GM23338 (cell line): ENCODE measurements around the gene DENND1B. TPM values are rescaled to one million over a fixed set of nuclear protein-coding genes. Genes with fewer than 3 reads are reported as not detected.
"Not testable (repeated sequence)": the region's sequence is repeated elsewhere in the genome, so short reads cannot be mapped to it uniquely, and the experiment has no call there.

ENCODE experiments used
- ATAC-seq: fragments of 200-7000 bp; cut with Tn5 transposase; 3 replicates; pipeline ENCODE4 v1.9.1; 2020
- DNase-seq: peaks from one replicate; pipeline ENCODE4 v3.0.0-alpha.2; 2015; ENCODE audit warnings: low spot score
- H2AFZ ChIP-seq: fragments of 200-600 bp; sonication (generic); 2 replicates; pipeline ENCODE4 v1.8.0; 2016; ENCODE audit warnings: antibody characterized with exemption, mild to moderate bottlenecking, moderate library complexity
- H3F3A ChIP-seq: fragments of 200-600 bp; sonication (generic); replicated peaks from 2 replicates; pipeline ENCODE4 v1.8.0; 2017; ENCODE audit warnings: antibody characterized with exemption, mixed run types, low read depth
- H3K27ac ChIP-seq: fragments of 200-600 bp; sonication (generic); 2 replicates; pipeline ENCODE4 v1.6.1; 2016; ENCODE audit warnings: low read depth
- H3K27me3 ChIP-seq: fragments of 200-600 bp; sonication (generic); 2 replicates; pipeline ENCODE4 v1.8.0; 2016; ENCODE audit warnings: mild to moderate bottlenecking, mixed run types, moderate library complexity; ENCODE audit not compliant: insufficient read depth
- H3K36me3 ChIP-seq: fragments of 200-600 bp; sonication (generic); 2 replicates; pipeline ENCODE4 v1.8.0; 2016; ENCODE audit warnings: mild to moderate bottlenecking; ENCODE audit not compliant: insufficient read depth
- H3K4me1 ChIP-seq: fragments of 200-600 bp; sonication (generic); 2 replicates; pipeline ENCODE4 v1.8.0; 2016; ENCODE audit warnings: mild to moderate bottlenecking, moderate library complexity; ENCODE audit not compliant: insufficient read depth
- H3K4me2 ChIP-seq: fragments of 200-600 bp; sonication (generic); 2 replicates; pipeline ENCODE4 v1.7.1; 2017; ENCODE audit warnings: mixed run types
- H3K4me3 ChIP-seq: fragments of 200-600 bp; sonication (generic); 2 replicates; pipeline ENCODE4 v1.6.1; 2016; ENCODE audit warnings: mixed run types
- H3K79me2 ChIP-seq: fragments of 200-600 bp; sonication (generic); replicated peaks from 2 replicates; pipeline ENCODE4 v1.8.0; 2017; ENCODE audit warnings: mild to moderate bottlenecking; ENCODE audit not compliant: insufficient read depth
- H3K9me2 ChIP-seq: fragments of 200-600 bp; sonication (generic); 2 replicates; pipeline ENCODE4 v1.8.0; 2017; ENCODE audit not compliant: insufficient read depth
- H4K20me1 ChIP-seq: fragments of 200-600 bp; sonication (generic); replicated peaks from 2 replicates; pipeline ENCODE4 v1.8.0; 2017; ENCODE audit warnings: mild to moderate bottlenecking; ENCODE audit not compliant: insufficient read depth
- H3K27ac Mint-ChIP-seq: 2 replicates; pipeline ENCODE4 v1.8.0; 2020; ENCODE audit warnings: inconsistent platforms, mild to moderate bottlenecking, moderate library complexity, mixed read lengths
- H3K27me3 Mint-ChIP-seq: 3 replicates; pipeline ENCODE4 v1.8.0; 2022; ENCODE audit warnings: low read depth, mild to moderate bottlenecking, moderate library complexity, mixed read lengths, inconsistent platforms; ENCODE audit not compliant: insufficient read depth, poor library complexity
- H3K36me3 Mint-ChIP-seq: 3 replicates; pipeline ENCODE4 v1.8.0; 2021; ENCODE audit warnings: low read depth, mild to moderate bottlenecking, inconsistent platforms, moderate library complexity, mixed read lengths
- H3K4me1 Mint-ChIP-seq: 3 replicates; pipeline ENCODE4 v1.8.0; 2020; ENCODE audit warnings: mild to moderate bottlenecking, inconsistent platforms, mixed read lengths
- H3K4me3 Mint-ChIP-seq: 3 replicates; pipeline ENCODE4 v1.8.0; 2021; ENCODE audit warnings: moderate library complexity, mild to moderate bottlenecking, inconsistent platforms, mixed read lengths
- H3K9me3 Mint-ChIP-seq: 3 replicates; pipeline ENCODE4 v1.8.0; 2020; ENCODE audit warnings: moderate library complexity, mild to moderate bottlenecking, inconsistent platforms, mixed read lengths
- EZH2phosphoT487 ChIP-seq: fragments of 200-600 bp; sonication (generic); IDR thresholded peaks from one replicate; pipeline ENCODE4 v1.8.1; 2018; ENCODE audit warnings: antibody characterized with exemption; ENCODE audit not compliant: unreplicated experiment
- JUNB ChIP-seq: IDR thresholded peaks from one replicate; pipeline ENCODE4 v1.6.1; 2016; ENCODE audit warnings: antibody characterized with exemption; ENCODE audit not compliant: unreplicated experiment
- REST ChIP-seq: IDR thresholded peaks from one replicate; pipeline ENCODE4 v1.6.1; 2018; ENCODE audit warnings: antibody characterized with exemption; ENCODE audit not compliant: unreplicated experiment
- STAT1 ChIP-seq: IDR thresholded peaks from one replicate; pipeline ENCODE4 v1.6.1; 2016; ENCODE audit warnings: antibody characterized with exemption; ENCODE audit not compliant: unreplicated experiment
- polyA plus RNA-seq: library from polyadenylated mRNA; unstranded; fragments of >200 nt; fragmentation: Nextera tagmentation; extraction: Ambion mirVana; gene quantifications from 2 replicates; pipeline ENCODE4 v1.2.1, GENCODE V29; 2016
- total RNA-seq: library from RNA; depleted of rRNA; stranded (reverse); fragments of >200 nt; shearing (Covaris generic); gene quantifications from 2 replicates; pipeline ENCODE4 v1.2.3, GENCODE V29; 2014

DENND1B gene
- total and polyA plus RNA-seq, 2 experiments from 2014 or later: 4.3 to 5.2 TPM

- not testable (repeated sequence) for H3F3A ChIP-seq, H3K27ac ChIP-seq, H4K20me1 ChIP-seq, H3K4me2 ChIP-seq, DNase-seq, H3K27ac Mint-ChIP-seq, H3K27me3 ChIP-seq, H3K4me3 Mint-ChIP-seq, H3K4me1 Mint-ChIP-seq, H3K4me1 ChIP-seq, ATAC-seq, H3K79me2 ChIP-seq, H3K27me3 Mint-ChIP-seq, H2AFZ ChIP-seq, H3K9me3 Mint-ChIP-seq, H3K4me3 ChIP-seq, H3K9me2 ChIP-seq, H3K36me3 ChIP-seq
- peaks cover 10% of the 10 kb centered on the region; the same call in 2 of the 3 replicates for H3K36me3 Mint-ChIP-seq
Measured at GRCh38 chr1:197755553-197755952, 19.7 kb downstream of the DENND1B start.

GRCh38 chr1:197752652-197753164 is 22.6 kb downstream of the DENND1B start:
- H3K27ac ChIP-seq, H3K4me3 ChIP-seq, H3K4me2 ChIP-seq, H3K4me3 Mint-ChIP-seq, H3K4me1 ChIP-seq, H3K27me3 ChIP-seq, H2AFZ ChIP-seq, H3K27me3 Mint-ChIP-seq, H3K79me2 ChIP-seq, H3K9me2 ChIP-seq, H4K20me1 ChIP-seq, H3K27ac Mint-ChIP-seq, DNase-seq, H3K9me3 Mint-ChIP-seq, H3F3A ChIP-seq, H3K4me1 Mint-ChIP-seq, H3K36me3 ChIP-seq, ATAC-seq: not testable (repeated sequence)
- peaks cover 10% of the 10 kb centered on the region; the same call in 2 of the 3 replicates for H3K36me3 Mint-ChIP-seq

GRCh38 chr1:197750366-197750765 is 24.9 kb downstream of the DENND1B start:
- TF ChIP-seq EZH2phosphoT487: no peak
- TF ChIP-seq REST: no peak
- TF ChIP-seq STAT1: no peak
- no peak for TF ChIP-seq JUNB
- no peaks in the 10 kb centered on the region; the same call in 2 of the 3 replicates for H3K4me1 Mint-ChIP-seq
- no peaks in the 10 kb centered on the region for H3K4me1 ChIP-seq
- H4K20me1 ChIP-seq: no peaks in the 10 kb centered on the region; the same call in 1 of the 2 replicates
- no peaks in the 10 kb centered on the region for H3K27me3 ChIP-seq
- H3K36me3 Mint-ChIP-seq: peaks cover 10% of the 10 kb centered on the region; the same call in 2 of the 3 replicates
- H3K4me2 ChIP-seq: no peak overlapping the region
- no peak overlapping the region for H2AFZ ChIP-seq
- H3K9me2 ChIP-seq: no peaks in the 10 kb centered on the region
- H3F3A ChIP-seq: no peaks in the 10 kb centered on the region
- no peak overlapping the region for H3K4me3 ChIP-seq
- no peaks in the 10 kb centered on the region; the same call in 1 of the 3 replicates for H3K9me3 Mint-ChIP-seq
- H3K27me3 Mint-ChIP-seq: no peaks in the 10 kb centered on the region
- H3K4me3 Mint-ChIP-seq: no peak overlapping the region
- H3K27ac ChIP-seq: no peak overlapping the region
- H3K79me2 ChIP-seq: no peaks in the 10 kb centered on the region
- H3K27ac Mint-ChIP-seq: no peak overlapping the region
- DNase-seq: no peak
- no peaks in the 10 kb centered on the region for H3K36me3 ChIP-seq
- no peak for ATAC-seq
